ENCODE results near the gene SELENOV.

Gene SELENOV

GRCh38 chr19:39518458-39518857 is 3.5 kb downstream of the SELENOV start:
- Mint-ChIP-seq H3K4me1 (ENCODE audit: low read depth) (peaks cover 8% of the 10 kb centered on the region), H3K27me3 (ENCODE audit: low read depth) (peaks cover 47% of the 10 kb centered on the region), H3K9me3 (no peaks in the 10 kb centered on the region), H3K36me3 (ENCODE audit: low read depth) (no peaks in the 10 kb centered on the region), H3K4me3 (no peak overlapping the region), H3K27ac (no peak overlapping the region)
- DNase-seq (ENCODE audit: low spot score), result no peak

DNA sequence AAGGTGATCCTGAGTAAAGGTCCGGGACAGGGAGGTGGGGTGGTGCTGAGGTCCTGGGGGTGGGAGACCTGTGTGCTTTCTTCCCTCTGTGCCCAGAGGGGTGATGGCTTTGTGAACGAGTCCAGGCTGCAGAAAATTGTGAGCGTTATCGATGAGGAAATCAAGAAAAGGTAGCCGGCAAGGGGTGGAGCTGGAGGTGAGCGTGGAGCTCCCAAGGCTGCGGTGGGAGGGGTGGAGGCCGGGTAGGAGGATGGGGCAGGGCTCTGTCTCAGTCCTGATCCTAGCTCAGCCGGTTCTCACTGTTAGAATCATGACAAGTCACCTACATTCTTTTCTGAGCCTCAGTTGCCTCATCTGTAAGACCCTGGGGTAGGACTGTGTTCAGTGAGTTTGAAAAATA is 4.0 kb downstream of the SELENOV start:
- H3K4me1 Mint-ChIP-seq (ENCODE audit: low read depth), result peaks cover 8% of the 10 kb centered on the region
- H3K36me3 Mint-ChIP-seq (ENCODE audit: low read depth), result no peaks in the 10 kb centered on the region
- H3K4me3 Mint-ChIP-seq, result no peak overlapping the region
- H3K9me3 Mint-ChIP-seq, result no peaks in the 10 kb centered on the region
- DNase-seq (ENCODE audit: low spot score), result no peak
- no peak overlapping the region for H3K27ac Mint-ChIP-seq
- peaks cover 42% of the 10 kb centered on the region for H3K27me3 Mint-ChIP-seq (ENCODE audit: low read depth)

DNA sequence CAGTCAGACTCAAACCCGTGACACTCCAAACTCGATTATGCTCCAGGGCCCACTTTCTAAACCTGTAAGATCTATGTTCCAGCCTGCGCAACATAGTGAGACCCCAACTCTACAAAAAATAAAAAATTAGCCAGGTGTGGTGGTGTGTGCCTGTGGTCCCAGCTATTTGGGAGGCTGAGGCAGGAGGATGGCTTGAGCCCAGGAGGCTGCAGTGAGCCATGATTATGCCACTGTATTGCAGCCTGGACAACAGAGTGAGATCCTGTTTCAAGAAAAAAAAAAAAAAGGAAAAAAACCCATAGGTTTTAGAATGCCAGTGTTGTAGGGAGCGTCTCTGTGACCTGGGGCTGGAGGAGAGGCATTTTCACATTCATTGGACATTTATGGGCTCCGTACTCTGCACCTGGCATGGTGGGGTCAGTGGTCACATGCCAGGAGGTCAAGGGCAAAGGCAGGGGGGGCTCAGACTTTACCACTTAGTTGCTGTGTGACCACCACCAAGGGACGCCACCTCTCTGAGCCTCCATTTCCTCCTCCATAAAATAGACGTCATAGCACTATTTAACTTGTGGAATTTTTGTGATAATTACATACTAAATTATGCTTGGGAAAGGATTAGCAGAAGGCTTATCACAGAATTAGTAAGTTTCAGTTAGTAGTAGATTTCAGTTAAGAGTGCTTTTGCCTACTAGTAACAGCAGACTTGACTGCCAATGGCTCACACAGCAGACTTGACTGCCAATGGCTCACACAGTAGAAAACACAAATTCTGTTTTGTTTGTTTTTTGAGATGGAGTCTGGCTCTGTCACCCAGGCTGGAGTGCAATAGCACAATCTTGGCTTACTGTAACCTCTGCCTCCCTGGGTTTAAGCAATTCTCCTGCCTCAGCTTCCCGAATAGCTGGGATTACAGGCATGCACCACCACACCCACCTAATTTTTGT is 5.9 kb downstream of the SELENOV start:
- H3K27me3 Mint-ChIP-seq (ENCODE audit: low read depth), result peaks cover 26% of the 10 kb centered on the region
- H3K36me3 Mint-ChIP-seq (ENCODE audit: low read depth), result no peaks in the 10 kb centered on the region
- DNase-seq (ENCODE audit: low spot score), result no peak
- H3K9me3 Mint-ChIP-seq, result no peaks in the 10 kb centered on the region
- peaks cover 4% of the 10 kb centered on the region for H3K4me1 Mint-ChIP-seq (ENCODE audit: low read depth)
- H3K27ac Mint-ChIP-seq, result no peak overlapping the region
- no peak overlapping the region for H3K4me3 Mint-ChIP-seq

DNA sequence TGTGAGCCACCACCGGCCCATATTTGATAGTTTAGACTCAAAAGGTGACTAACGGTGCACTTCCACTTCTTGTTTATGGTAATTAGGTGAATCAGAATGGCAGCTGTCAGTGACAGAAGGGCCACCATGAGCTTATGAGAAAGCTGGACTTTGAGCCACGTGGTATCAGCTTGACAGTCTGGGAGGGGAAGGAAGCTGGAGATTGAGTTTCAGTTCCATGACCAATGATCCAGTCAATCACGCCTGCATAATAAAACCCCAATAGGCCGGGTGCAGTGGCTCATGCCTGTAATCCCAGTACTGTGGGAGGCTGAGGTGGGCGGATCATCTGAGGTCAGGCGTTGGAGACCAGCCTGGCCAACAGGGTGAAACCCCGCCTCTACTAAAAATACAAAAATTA is 9.6 kb downstream of the SELENOV start:
- DNase-seq (ENCODE audit: low spot score), result no peak
- Mint-ChIP-seq H3K4me3 (no peak overlapping the region), H3K4me1 (ENCODE audit: low read depth) (peaks cover 3% of the 10 kb centered on the region), H3K36me3 (ENCODE audit: low read depth) (peaks cover 3% of the 10 kb centered on the region), H3K27ac (no peak overlapping the region), H3K27me3 (ENCODE audit: low read depth) (no peaks in the 10 kb centered on the region), H3K9me3 (no peaks in the 10 kb centered on the region)

DNA sequence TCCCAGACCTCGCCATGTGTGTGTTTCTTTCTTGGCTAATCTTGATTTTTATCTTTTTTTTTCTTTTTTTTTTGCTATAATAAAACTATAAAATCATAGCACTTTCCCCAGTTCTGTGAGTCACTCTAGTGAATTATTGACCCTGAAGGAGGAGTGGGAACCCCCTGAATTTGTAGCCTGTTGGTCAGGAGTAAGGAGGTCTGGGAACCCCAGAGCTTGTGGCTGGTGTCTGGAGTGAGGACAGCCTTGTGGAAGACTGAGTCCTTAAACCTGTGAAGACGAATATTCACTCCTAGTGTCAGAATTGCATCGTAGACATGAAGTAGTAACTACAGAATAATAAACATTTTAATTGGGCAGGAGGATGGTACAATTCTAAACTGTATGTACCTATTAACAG is 10.3 kb downstream of the SELENOV start:
- no peaks in the 10 kb centered on the region for H3K9me3 Mint-ChIP-seq
- H3K4me1 Mint-ChIP-seq (ENCODE audit: low read depth), result peaks cover 3% of the 10 kb centered on the region
- H3K27ac Mint-ChIP-seq, result no peak overlapping the region
- H3K36me3 Mint-ChIP-seq (ENCODE audit: low read depth), result peaks cover 3% of the 10 kb centered on the region
- DNase-seq (ENCODE audit: low spot score), result no peak
- no peaks in the 10 kb centered on the region for H3K27me3 Mint-ChIP-seq (ENCODE audit: low read depth)
- no peak overlapping the region for H3K4me3 Mint-ChIP-seq

DNA sequence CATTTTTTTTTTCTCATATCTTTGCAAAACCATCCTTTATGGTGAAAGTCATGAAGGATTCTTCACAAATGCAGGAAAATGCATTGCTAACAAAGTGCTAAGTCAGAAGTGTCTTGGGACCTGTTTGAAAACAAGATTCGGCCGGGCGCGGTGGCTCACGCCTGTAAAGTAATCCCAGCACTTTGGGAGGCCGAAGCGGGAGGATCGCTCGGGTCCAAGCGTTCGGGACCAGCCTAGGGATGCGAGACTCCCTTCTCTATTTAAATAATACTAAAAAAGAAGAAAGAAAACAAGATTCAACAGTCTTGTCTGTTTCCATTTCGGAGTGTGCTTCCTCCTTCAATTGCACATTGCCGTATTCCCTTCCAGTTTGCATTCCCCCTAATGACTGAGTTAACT is 16.9 kb downstream of the SELENOV start:
- Mint-ChIP-seq H3K27me3 (ENCODE audit: low read depth) (no peaks in the 10 kb centered on the region), H3K4me1 (ENCODE audit: low read depth) (peaks cover 13% of the 10 kb centered on the region), H3K36me3 (ENCODE audit: low read depth) (peaks cover 8% of the 10 kb centered on the region), H3K27ac (peak overlapping the region; percentile 73), H3K9me3 (no peaks in the 10 kb centered on the region), H3K4me3 (peak overlapping the region; percentile 93)
- no peak for DNase-seq (ENCODE audit: low spot score)

- Mint-ChIP-seq H3K27ac (peak within 1 kb of the TSS; percentile 84), H3K4me3 (peak within 1 kb of the TSS; percentile 93), H3K4me1 (ENCODE audit: low read depth) (peaks cover 14% of the 10 kb centered on the region), H3K9me3 (no peaks in the 10 kb centered on the region), H3K36me3 (ENCODE audit: low read depth) (peaks cover 9% of the 10 kb centered on the region), H3K27me3 (ENCODE audit: low read depth) (no peaks in the 10 kb centered on the region)
- DNase-seq (ENCODE audit: low spot score), result peak; percentile 97
These were observed 17.5 kb downstream of the SELENOV start, which contains the start of gene EID2B for GRCh38 chr19:39532233-39533002. Gene EID2B, minus strand, starts transcription at chr19:39532852. Its CDS starts 50 bp downstream, at chr19:39532802.

DNA sequence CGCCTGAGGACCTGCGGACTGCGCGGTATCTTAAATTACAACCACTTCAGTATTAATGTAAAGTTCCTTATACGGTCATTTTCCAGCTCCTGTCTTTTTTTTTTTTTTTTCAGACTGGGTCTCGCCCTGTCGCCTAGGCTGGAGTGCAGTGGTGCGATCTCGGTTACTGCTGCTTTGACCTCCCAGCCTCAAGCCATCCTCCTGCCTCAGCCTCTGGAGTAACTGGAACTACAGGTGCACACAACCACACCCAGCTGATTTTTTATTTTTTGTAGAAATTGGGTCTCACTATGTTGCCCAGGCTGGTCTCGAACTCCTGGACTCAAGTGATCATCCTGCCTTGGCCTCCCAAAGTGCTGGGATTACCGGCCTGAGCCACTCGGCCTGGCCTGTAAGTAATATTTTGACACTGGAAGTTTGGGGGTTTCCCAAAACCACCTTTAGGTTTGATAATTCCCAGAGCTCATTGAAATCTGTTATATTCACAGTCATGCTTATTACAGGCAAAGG is 18.1 kb downstream of the SELENOV start:
- peak overlapping the region; percentile 57 for H3K4me3 Mint-ChIP-seq
- peaks cover 13% of the 10 kb centered on the region for H3K36me3 Mint-ChIP-seq (ENCODE audit: low read depth)
- no peak overlapping the region for H3K27ac Mint-ChIP-seq
- H3K4me1 Mint-ChIP-seq (ENCODE audit: low read depth), result peaks cover 17% of the 10 kb centered on the region
- H3K9me3 Mint-ChIP-seq, result no peaks in the 10 kb centered on the region
- no peaks in the 10 kb centered on the region for H3K27me3 Mint-ChIP-seq (ENCODE audit: low read depth)
- DNase-seq (ENCODE audit: low spot score), result no peak

GRCh38 chr19:39533791-39534190 is 18.9 kb downstream of the SELENOV start:
- no peak for DNase-seq (ENCODE audit: low spot score)
- H3K27ac Mint-ChIP-seq, result no peak overlapping the region
- no peaks in the 10 kb centered on the region for H3K9me3 Mint-ChIP-seq
- peaks cover 19% of the 10 kb centered on the region for H3K4me1 Mint-ChIP-seq (ENCODE audit: low read depth)
- H3K36me3 Mint-ChIP-seq (ENCODE audit: low read depth), result peaks cover 15% of the 10 kb centered on the region
- H3K27me3 Mint-ChIP-seq (ENCODE audit: low read depth), result no peaks in the 10 kb centered on the region
- no peak overlapping the region for H3K4me3 Mint-ChIP-seq

DNA sequence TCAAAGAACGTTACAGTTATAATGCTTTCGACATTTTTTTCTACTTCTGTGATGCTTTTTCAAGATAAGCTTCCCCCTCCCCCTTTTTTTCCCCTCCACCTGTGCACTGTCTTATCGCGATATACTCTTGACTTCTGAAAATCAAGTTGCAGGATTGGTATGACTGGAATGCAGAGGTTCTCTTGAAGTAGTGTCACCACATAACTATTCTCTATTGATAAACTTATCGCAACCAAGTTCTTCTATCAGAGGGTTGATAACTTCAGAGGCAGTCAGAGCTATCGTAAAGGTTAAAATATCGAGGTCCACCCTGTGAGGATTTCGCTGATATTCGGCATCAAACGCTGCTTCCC is 24.2 kb downstream of the SELENOV start:
- peaks cover 27% of the 10 kb centered on the region for H3K4me1 Mint-ChIP-seq (ENCODE audit: low read depth)
- peaks cover 18% of the 10 kb centered on the region for H3K36me3 Mint-ChIP-seq (ENCODE audit: low read depth)
- peak overlapping the region; percentile 75 for H3K27ac Mint-ChIP-seq
- H3K4me3 Mint-ChIP-seq, result peak overlapping the region; percentile 89
- no peaks in the 10 kb centered on the region for H3K27me3 Mint-ChIP-seq (ENCODE audit: low read depth)
- H3K9me3 Mint-ChIP-seq, result no peaks in the 10 kb centered on the region
- DNase-seq (ENCODE audit: low spot score), result no peak

- Mint-ChIP-seq H3K9me3 (no peaks in the 10 kb centered on the region), H3K36me3 (ENCODE audit: low read depth) (peaks cover 18% of the 10 kb centered on the region), H3K4me1 (ENCODE audit: low read depth) (peaks cover 32% of the 10 kb centered on the region), H3K27ac (peak within 1 kb of the TSS; percentile 92), H3K4me3 (peak within 1 kb of the TSS; percentile 97), H3K27me3 (ENCODE audit: low read depth) (no peaks in the 10 kb centered on the region)
- DNase-seq (ENCODE audit: low spot score), result peak; percentile 96
These were observed 24.8 kb downstream of the SELENOV start, which contains the start of gene EID2 for GRCh38 chr19:39539518-39540332. Gene EID2, minus strand, starts transcription at chr19:39540161. Its CDS starts 82 bp downstream, at chr19:39540079.

GRCh38 chr19:39540333-39540673 is 25.4 kb downstream of the SELENOV start:
- Mint-ChIP-seq H3K27ac (peak overlapping the region; percentile 92), H3K4me3 (peak overlapping the region; percentile 97), H3K9me3 (no peaks in the 10 kb centered on the region), H3K36me3 (ENCODE audit: low read depth) (peaks cover 18% of the 10 kb centered on the region), H3K27me3 (ENCODE audit: low read depth) (no peaks in the 10 kb centered on the region), H3K4me1 (ENCODE audit: low read depth) (peaks cover 35% of the 10 kb centered on the region)
- DNase-seq (ENCODE audit: low spot score), result no peak

- Mint-ChIP-seq H3K27me3 (ENCODE audit: low read depth) (no peaks in the 10 kb centered on the region), H3K9me3 (no peaks in the 10 kb centered on the region), H3K4me1 (ENCODE audit: low read depth) (peaks cover 33% of the 10 kb centered on the region), H3K27ac (no peak overlapping the region), H3K4me3 (no peak overlapping the region), H3K36me3 (ENCODE audit: low read depth) (peaks cover 12% of the 10 kb centered on the region)
- DNase-seq (ENCODE audit: low spot score), result no peak
These were observed 27.3 kb downstream of the SELENOV start for GRCh38 chr19:39542206-39542605.
